Measurements from ENCODE around the gene RDH5. TPM values are rescaled to one million over a fixed set of nuclear protein-coding genes. Genes with fewer than 3 reads are reported as not detected.

The RDH5 gene
- total RNA-seq, 1 experiment from 2014 or later, result 5.8 TPM

DNA sequence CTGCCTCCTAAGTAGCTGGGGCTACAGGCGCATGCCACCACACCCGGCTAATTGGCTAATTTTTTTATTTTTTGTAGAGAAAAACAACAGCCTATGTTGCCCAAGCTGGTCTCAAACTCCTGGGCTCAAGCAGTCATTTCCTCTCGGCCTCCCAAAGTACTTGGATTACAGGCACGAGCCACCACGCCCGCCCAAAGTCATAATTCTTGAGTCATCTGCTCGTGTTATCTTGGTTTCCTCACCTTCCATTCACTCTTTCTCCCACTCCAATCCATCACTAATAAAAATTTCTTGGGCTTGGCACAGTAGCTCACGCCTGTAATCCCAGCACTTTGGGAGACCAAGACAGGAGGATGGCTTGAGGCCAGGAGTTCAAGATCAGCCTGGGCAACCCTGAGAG lies 44.5 kb upstream of the RDH5 start (continued):
- no peak for TF ChIP-seq ESRRA (CRISPR knock-in tag; IDR thresholded peaks at IDR 0.05; ENCODE audit: borderline replicate concordance)
- no peak for TF ChIP-seq ZNF232 (CRISPR knock-in tag; IDR thresholded peaks at IDR 0.05)
- TF ChIP-seq JAZF1 (CRISPR knock-in tag; IDR thresholded peaks at IDR 0.05), result no peak

DNA sequence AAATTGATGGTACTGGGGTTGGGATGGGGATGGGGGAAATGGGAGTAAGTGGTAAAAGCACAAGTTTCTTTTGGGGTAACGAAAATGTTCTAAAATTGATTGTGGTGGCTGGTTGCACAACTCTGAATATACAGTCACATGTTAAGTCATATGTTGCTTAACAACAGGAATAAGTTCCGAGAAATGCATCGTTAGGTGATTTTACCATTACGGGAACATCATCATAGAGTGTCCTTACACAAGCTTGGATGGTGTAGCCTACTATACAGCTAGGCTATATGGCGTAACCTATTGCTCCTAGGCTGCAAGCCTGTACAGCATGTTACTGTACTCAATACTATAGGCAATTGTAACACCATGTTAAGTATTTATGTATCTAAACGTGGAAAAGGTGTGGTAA lies 43.5 kb upstream of the RDH5 start:
- CTCF ChIA-PET, result interaction anchor here (0.6 to 2.0 kb wide), 5 partner anchors 20 to 62 kb away, joined by 3 to 7 read pairs (median 4); partner anchors contain the start of gene RDH5
- POLR2A ChIA-PET, result no interaction called here
- H3K27me3 Mint-ChIP-seq (ENCODE audit: low read depth), result peaks cover 25% of the 10 kb centered on the region
- H3K9me3 Mint-ChIP-seq, result no peaks in the 10 kb centered on the region
- no peak for DNase-seq (ENCODE audit: low spot score)
- no peak for TF ChIP-seq TEAD4 (CRISPR knock-in tag; IDR thresholded peaks at IDR 0.05)
- no peak for TF ChIP-seq SMAD4 (CRISPR knock-in tag; IDR thresholded peaks at IDR 0.05)
- no peak for TF ChIP-seq JUN (CRISPR knock-in tag; IDR thresholded peaks at IDR 0.05)
- TF ChIP-seq ZNF138 (CRISPR knock-in tag; conservative IDR thresholded peaks at IDR 0.05), result no peak
- no peak overlapping the region for H3K27ac Mint-ChIP-seq
- no peak for ATAC-seq
- no peak overlapping the region for H3K4me3 Mint-ChIP-seq
- H3K4me1 Mint-ChIP-seq, result peaks cover 10% of the 10 kb centered on the region
- H3K36me3 Mint-ChIP-seq, result no peaks in the 10 kb centered on the region

DNA sequence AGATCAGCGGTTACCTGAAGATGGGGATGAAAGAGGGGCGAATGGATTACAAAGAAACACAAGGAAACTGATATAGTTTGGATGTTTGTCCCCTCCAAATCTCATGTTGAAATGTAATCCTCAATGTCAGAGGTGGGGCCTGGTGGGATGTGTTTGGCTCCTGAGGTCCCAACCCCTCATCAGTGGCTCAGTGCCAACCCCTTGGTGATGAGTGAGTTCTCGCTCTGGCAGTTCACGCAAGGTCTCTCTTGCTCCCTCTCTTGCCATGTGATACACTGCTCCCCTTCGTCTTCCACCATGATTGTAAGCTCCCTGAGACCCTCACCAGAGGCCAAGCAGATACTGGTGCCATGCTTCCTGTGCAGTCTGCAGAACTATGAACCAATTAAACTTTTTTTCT lies 40.5 kb upstream of the RDH5 start:
- H3K4me3 Mint-ChIP-seq, result no peak overlapping the region
- H3K4me1 Mint-ChIP-seq, result peaks cover 14% of the 10 kb centered on the region
- ChIA-PET CTCF (no interaction called here), POLR2A (no interaction called here)
- no peak overlapping the region for H3K27ac Mint-ChIP-seq
- DNase-seq (ENCODE audit: low spot score), result no peak
- H3K9me3 Mint-ChIP-seq, result no peaks in the 10 kb centered on the region
- peaks cover 13% of the 10 kb centered on the region for H3K27me3 Mint-ChIP-seq (ENCODE audit: low read depth)
- no peaks in the 10 kb centered on the region for H3K36me3 Mint-ChIP-seq
- TF ChIP-seq, protein P1, sequence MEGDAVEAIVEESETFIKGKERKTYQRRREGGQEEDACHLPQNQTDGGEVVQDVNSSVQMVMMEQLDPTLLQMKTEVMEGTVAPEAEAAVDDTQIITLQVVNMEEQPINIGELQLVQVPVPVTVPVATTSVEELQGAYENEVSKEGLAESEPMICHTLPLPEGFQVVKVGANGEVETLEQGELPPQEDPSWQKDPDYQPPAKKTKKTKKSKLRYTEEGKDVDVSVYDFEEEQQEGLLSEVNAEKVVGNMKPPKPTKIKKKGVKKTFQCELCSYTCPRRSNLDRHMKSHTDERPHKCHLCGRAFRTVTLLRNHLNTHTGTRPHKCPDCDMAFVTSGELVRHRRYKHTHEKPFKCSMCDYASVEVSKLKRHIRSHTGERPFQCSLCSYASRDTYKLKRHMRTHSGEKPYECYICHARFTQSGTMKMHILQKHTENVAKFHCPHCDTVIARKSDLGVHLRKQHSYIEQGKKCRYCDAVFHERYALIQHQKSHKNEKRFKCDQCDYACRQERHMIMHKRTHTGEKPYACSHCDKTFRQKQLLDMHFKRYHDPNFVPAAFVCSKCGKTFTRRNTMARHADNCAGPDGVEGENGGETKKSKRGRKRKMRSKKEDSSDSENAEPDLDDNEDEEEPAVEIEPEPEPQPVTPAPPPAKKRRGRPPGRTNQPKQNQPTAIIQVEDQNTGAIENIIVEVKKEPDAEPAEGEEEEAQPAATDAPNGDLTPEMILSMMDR (IDR thresholded peaks at IDR 0.05), result no peak
- TF ChIP-seq, protein P2, sequence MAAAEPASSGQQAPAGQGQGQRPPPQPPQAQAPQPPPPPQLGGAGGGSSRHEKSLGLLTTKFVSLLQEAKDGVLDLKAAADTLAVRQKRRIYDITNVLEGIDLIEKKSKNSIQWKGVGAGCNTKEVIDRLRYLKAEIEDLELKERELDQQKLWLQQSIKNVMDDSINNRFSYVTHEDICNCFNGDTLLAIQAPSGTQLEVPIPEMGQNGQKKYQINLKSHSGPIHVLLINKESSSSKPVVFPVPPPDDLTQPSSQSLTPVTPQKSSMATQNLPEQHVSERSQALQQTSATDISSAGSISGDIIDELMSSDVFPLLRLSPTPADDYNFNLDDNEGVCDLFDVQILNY (CRISPR knock-in tag; IDR thresholded peaks at IDR 0.05), result no peak
- TF ChIP-seq ZNF396 (CRISPR knock-in tag; IDR thresholded peaks at IDR 0.05; ENCODE audit: borderline replicate concordance), result no peak
- no peak for TF ChIP-seq ZNF263 (CRISPR knock-in tag; IDR thresholded peaks at IDR 0.05; ENCODE audit: low read depth)
- TF ChIP-seq, protein P3, sequence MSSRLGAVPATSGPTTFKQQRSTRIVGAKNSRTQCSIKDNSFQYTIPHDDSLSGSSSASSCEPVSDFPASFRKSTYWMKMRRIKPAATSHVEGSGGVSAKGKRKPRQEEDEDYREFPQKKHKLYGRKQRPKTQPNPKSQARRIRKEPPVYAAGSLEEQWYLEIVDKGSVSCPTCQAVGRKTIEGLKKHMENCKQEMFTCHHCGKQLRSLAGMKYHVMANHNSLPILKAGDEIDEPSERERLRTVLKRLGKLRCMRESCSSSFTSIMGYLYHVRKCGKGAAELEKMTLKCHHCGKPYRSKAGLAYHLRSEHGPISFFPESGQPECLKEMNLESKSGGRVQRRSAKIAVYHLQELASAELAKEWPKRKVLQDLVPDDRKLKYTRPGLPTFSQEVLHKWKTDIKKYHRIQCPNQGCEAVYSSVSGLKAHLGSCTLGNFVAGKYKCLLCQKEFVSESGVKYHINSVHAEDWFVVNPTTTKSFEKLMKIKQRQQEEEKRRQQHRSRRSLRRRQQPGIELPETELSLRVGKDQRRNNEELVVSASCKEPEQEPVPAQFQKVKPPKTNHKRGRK (CRISPR knock-in tag; IDR thresholded peaks at IDR 0.05; ENCODE audit: borderline replicate concordance), result no peak
- TF ChIP-seq, protein P4, sequence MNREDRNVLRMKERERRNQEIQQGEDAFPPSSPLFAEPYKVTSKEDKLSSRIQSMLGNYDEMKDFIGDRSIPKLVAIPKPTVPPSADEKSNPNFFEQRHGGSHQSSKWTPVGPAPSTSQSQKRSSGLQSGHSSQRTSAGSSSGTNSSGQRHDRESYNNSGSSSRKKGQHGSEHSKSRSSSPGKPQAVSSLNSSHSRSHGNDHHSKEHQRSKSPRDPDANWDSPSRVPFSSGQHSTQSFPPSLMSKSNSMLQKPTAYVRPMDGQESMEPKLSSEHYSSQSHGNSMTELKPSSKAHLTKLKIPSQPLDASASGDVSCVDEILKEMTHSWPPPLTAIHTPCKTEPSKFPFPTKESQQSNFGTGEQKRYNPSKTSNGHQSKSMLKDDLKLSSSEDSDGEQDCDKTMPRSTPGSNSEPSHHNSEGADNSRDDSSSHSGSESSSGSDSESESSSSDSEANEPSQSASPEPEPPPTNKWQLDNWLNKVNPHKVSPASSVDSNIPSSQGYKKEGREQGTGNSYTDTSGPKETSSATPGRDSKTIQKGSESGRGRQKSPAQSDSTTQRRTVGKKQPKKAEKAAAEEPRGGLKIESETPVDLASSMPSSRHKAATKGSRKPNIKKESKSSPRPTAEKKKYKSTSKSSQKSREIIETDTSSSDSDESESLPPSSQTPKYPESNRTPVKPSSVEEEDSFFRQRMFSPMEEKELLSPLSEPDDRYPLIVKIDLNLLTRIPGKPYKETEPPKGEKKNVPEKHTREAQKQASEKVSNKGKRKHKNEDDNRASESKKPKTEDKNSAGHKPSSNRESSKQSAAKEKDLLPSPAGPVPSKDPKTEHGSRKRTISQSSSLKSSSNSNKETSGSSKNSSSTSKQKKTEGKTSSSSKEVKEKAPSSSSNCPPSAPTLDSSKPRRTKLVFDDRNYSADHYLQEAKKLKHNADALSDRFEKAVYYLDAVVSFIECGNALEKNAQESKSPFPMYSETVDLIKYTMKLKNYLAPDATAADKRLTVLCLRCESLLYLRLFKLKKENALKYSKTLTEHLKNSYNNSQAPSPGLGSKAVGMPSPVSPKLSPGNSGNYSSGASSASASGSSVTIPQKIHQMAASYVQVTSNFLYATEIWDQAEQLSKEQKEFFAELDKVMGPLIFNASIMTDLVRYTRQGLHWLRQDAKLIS (CRISPR knock-in tag; IDR thresholded peaks at IDR 0.05; ENCODE audit: borderline replicate concordance), result no peak
- TF ChIP-seq JUN (CRISPR knock-in tag; IDR thresholded peaks at IDR 0.05), result no peak
- no peak for ATAC-seq

Measured in WTC11 (cell line).